ENCODE measurements around the gene PLA2G4E.

GRCh38 chr15:42053914-42054313 lies 33.1 kb upstream of the PLA2G4E start:
- TF ChIP-seq, protein P1, sequence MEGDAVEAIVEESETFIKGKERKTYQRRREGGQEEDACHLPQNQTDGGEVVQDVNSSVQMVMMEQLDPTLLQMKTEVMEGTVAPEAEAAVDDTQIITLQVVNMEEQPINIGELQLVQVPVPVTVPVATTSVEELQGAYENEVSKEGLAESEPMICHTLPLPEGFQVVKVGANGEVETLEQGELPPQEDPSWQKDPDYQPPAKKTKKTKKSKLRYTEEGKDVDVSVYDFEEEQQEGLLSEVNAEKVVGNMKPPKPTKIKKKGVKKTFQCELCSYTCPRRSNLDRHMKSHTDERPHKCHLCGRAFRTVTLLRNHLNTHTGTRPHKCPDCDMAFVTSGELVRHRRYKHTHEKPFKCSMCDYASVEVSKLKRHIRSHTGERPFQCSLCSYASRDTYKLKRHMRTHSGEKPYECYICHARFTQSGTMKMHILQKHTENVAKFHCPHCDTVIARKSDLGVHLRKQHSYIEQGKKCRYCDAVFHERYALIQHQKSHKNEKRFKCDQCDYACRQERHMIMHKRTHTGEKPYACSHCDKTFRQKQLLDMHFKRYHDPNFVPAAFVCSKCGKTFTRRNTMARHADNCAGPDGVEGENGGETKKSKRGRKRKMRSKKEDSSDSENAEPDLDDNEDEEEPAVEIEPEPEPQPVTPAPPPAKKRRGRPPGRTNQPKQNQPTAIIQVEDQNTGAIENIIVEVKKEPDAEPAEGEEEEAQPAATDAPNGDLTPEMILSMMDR (conservative IDR thresholded peaks at IDR 0.05; ENCODE audit: low read depth, low read length) = no peak
- no peak for TF ChIP-seq EZH2 (IDR thresholded peaks at IDR 0.05; ENCODE audit: low read length, unreplicated experiment)
- no peak for TF ChIP-seq EZH2phosphoT487 (IDR thresholded peaks at IDR 0.05; ENCODE audit: borderline replicate concordance, low read length)
